Inflammatory macrophage (primary cell): ENCODE measurements around the gene FMC1.
"Not testable (repeated sequence)": the region's sequence is repeated elsewhere in the genome, so short reads cannot be mapped to it uniquely, and the experiment has no call there.

ENCODE experiments used
- DNase-seq, 2 donors: peaks; one replicate each; pipeline ENCODE4 v3.0.0-alpha.2; 2020 to 2022
- total RNA-seq, 18 experiments: gene quantifications; one replicate each; lab custom pipeline; 2026; ENCODE audit warnings: mixed read lengths in 6 of 18, inconsistent platforms in 2 of 18; lab: John Stamatoyannopoulos, UW

Gene FMC1, protein sequence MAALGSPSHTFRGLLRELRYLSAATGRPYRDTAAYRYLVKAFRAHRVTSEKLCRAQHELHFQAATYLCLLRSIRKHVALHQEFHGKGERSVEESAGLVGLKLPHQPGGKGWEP
- 0.06 to 0.69 (median 0.24) reads per million in 18 experiments for total RNA-seq

DNA sequence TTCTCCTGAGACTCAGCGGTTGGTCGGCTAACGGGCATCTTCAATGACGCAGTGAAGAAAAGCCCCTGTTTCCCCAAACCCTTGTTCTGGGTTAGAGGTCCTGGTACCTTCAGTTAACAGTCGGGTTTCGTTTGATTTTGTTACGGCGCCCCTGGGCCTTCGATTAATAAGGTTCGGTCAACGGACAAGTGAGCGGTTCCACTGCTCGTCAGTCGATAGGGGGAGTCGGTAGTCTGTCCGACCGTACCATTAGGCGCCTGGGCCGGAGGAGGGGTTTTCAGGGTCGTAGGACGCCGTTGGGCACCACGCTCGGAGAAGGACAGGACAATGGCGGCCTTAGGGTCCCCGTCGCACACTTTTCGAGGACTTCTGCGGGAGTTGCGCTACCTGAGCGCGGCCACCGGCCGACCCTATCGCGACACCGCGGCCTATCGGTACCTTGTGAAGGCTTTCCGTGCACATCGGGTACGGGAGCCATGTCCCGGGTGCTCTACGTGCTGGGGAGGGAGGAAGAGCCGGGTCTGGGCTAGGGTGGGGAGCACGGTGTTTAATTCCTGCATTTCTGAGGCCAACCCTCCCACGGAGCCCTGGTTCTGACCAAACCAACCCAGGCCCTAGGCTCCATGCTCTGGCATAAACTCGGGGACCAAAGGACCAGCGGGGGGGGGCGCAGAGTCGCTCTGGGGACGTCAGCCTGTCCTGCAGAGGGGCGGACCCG is at the start of gene FMC1:
FMC1 (plus strand) TSS at position 280 of the 718 bp plus-strand sequence; CDS start at position 328, 48 bp downstream.
- peak; percentile 90 to 93 for DNase-seq

DNA sequence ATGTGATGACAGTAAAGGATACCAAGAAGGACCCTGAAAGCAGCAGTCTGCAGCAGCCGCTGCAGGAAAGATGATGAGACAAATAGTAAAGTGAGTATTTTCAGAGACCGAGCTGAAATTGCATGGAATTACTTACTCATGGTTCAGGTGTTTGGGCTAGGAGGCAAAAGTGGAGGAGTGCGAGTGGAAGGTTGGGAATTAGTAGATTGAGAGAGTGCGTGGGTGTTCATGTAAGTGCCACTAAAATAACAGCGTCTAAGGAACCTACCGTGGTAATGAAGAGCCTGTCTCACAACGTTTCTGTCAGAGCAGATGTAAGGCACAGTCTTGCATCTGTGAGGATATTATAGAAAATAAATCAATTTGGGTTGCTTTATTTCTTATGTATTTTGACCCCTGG is 48.3 kb upstream of the FMC1 start:
- no peak for DNase-seq

DNA sequence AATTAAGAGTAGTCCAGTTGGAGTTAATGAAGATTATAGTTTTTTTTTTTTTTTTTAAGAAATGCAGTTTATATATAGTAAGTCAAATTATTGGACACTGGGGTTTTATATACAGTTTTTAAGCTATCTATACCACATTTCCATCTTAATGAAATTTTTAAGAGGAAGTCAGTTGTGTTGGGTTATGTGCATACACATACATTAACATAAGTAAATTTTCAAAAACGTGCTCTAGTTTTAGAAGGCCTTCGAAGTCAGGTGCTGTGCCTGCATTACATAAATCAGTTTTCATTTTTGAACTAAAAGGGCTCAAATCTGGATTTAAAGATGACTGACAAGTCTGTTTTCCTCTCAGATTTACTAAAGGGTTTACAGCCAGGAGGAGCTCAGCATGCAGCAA is 47.6 kb upstream of the FMC1 start:
- no peak for DNase-seq

DNA sequence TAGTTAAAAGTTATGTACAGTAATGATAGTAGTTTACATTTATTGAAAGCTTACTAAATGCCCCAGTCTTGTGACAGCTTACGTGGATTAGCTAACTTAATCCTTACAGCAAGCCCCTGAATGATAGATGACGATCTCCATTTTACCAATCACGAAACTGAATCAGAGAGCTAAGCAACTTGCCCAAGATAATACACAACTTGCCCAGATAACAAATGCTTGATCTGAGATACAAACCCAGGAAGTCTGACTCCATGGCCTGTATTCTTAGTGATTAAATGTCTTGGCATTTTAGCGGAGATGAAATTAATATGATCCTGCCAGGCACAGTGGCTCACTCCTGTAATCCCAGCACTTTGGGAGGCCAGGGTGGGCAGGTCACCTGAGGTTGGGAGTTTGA is 46.9 kb upstream of the FMC1 start:
- no peak for DNase-seq

DNA sequence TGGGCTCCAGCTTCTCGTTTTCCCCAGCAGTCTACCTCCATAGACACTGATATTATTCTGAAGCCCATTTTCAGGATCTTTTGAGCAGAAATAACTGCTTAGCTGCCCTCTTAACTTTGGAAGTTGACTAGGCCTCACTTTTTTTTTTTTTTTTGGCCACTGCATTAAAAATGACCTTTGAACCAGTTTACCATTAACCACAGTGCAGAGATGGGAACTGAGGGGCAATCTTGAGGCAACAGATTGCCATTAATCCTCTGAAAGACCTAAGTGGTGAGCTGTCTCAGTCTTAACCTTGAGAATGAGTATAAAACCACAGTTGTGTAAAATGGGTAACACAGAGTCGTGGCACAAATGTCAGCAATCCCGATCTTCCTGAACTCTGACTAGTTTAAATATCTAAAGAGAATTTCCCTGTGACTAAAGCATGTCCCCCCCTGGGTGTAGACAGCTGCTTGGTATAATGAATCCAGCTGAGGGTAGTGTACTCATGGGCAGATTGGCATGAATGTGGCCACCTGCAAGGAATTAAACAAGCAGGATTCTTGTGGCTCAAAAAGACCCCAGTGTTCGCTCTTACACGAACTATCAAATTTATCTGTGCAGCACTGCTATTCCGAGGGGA is 46.1 kb upstream of the FMC1 start:
- no peak for DNase-seq

DNA sequence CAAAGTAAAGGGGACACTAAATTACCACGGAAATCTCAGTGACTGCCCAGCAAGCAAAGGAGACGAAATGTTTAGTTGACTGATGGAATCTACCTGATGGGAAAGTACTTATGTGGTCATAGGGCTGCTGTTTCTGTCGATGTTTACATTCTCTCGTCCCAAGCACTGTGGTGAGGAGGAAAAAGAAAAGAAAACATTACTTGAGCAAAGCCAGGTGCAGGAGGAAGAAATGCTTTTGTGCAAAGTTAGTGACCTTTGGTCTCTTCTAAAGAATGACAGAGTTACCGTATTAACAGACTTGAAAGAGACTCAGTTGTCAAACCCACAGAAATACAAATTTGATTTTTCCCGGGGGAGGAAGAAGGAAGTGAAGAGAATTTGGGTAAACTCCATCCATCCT is 43.3 kb upstream of the FMC1 start:
- no peak for DNase-seq

DNA sequence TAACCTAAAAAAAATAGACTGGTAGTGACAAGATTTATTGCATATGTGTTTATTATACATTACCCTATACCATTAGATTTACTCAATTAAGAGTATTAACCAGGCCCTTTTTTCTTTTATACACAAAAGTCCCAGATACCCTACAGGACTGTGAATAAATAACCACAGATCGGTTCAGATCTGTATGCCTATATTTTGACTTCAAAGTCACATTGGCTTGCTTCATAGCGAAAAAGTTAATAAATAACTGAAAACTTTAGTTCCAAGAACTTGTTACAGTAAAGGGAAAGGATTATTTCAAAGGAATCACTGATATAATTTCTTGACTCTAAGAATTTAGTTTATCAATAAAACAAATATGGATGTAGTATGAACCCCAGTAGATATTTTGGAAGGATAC is 41.8 kb upstream of the FMC1 start:
- DNase-seq, result no peak

DNA sequence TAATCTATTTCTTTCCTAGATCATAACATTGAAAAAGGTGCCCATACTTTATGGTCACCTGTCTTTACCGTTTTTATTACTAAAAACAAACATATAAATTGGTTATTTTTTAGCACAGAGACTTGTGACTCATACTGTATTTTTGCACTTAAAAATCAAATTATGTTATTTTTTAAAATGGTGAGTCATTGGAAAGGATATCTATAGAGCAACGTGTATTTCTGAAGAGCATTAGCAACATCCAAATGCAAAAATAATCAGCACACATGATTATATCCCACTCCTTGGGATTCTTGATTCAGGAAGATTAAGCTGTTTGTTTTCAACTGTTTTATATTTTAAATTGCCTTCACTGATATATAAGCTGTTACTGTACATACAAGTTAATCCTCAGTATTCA is 40.7 kb upstream of the FMC1 start:
- DNase-seq, result no peak

DNA sequence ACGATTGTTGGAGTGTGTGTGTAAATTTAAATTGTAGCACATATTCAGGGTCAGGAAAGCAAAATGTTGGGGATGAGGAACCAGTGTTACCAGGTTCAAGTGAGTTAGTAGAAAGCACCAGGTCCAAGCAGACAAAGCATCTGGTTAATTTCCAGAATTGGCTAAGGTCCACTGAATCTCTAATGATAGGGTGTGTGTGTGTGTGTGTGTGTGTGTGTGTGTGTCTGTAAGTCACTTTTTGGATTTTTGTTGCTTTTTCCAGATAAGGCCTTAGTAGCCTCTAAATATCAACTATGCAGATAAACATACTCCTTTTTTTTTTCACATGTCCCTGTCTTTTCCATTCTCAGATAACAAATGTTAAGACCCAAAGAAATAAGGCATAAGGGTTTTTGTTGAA is 36.6 kb upstream of the FMC1 start:
- DNase-seq, result no peak

DNA sequence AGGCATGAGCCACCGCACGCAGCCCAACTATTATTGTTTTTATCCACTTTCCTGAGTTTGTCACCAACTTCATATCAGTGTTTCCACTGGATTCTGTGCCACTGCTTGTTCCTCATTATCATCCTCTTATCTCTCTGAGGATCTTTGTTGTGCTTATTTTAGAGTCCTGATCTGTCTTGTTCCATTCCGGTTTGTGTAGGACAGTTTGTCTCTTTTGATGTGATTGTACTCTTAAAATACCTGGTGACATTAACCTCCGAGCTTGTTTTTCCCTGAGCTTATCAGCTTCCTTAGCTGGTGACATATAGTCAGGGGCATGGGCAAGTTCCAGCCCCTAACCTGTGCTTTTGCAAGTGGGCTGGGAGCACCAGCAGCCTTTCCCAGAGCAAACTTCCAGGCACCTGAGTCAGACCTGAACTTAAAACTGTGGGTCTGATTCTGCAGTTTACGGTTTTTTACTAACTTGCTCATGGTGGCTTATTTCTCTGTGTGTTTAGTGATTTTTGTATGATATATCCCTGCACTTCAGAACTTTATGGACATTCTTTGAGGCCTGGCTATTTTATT is 23.1 kb upstream of the FMC1 start:
- DNase-seq, result no peak

DNA sequence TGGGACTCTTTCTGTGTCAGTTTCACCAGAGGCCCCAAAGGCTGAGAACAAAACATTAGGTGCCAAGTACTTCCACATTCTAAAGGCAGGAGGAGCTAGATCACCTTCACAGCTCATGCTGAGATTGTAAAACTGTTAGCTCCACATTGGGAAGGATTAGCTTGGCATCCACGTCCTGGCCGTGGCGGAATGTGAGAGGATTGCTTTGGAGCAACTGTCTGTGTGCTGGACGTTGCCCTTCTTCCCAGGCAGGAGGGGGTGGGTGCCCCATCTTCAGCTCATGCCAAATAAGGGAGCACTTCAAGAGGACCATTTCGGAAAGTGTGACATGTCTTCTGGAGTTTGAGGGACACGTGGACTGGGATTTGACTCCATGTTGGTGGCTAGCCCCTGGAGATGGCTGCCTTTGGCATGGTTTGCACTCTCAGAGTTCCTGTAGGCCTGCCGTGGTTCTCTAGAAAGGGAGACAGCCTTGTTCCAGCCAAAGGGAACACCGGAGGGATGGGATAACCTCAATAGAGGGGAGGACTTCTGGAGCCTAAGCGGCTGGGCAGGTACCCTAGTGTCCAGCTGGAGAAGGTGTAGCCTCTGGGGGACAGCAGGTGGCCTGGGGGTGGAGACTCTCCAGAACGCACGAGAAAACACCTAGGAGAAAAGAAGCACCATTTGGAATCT is 19.9 kb upstream of the FMC1 start:
- peak in 1 of 2 donors; percentile 16 for DNase-seq

DNA sequence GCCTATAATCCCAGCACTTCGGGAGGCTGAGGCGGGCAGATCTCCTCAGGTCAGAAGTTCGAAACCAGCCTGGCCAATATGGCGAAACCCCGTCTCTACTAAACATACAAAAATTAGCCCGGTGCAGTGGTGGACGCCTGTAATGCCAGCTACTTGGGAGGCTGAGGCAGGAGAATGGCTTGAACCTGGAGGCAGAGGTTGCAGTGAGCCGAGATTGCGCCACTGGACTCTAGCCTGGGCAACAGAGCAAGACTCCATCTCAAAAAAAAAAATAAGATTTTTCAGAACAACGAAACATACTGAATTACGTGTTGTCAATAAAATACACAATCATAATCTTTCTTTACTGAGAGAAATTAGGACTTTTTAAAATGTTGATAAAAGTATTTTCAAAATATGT is 16.4 kb upstream of the FMC1 start:
- not testable (repeated sequence) for DNase-seq

DNA sequence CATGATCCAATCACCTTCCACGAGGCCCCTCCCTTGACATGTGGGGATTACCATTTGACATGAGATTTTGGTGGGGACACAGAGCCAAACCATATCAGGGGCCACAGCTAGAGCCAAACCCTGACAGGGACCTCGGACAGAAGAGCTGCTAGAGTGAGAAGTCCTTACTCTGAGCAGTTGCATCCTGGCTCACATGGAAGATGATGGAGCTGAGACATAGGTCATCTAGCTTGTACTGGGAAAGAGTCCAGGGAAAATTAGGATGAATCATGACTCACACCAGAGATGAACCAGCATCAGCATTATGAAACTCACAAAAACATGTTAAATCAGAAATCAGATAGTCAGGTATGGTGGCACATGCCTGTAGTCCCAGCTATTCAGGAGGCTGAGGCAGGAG is 12.8 kb upstream of the FMC1 start:
- DNase-seq, result no peak

DNA sequence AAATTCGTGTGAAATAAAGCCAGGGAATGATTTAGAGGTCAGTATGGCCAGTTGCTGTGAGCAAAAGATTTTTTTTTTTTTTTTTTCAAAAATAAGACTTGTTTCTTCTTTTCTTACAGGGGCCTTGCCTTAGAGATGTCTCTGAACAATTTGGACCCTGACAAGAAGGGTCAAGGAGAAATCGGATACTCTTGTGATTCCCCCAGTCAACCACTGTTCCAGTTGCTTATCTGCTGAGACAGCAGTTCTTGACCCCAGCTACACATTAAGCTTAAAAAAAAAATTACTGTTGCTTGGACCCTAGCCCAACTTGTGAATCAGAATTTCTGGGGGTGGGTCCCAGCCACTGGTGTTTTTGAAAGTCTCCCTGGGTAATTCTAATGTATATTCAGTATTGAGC is 12.0 kb upstream of the FMC1 start:
- DNase-seq, result no peak

DNA sequence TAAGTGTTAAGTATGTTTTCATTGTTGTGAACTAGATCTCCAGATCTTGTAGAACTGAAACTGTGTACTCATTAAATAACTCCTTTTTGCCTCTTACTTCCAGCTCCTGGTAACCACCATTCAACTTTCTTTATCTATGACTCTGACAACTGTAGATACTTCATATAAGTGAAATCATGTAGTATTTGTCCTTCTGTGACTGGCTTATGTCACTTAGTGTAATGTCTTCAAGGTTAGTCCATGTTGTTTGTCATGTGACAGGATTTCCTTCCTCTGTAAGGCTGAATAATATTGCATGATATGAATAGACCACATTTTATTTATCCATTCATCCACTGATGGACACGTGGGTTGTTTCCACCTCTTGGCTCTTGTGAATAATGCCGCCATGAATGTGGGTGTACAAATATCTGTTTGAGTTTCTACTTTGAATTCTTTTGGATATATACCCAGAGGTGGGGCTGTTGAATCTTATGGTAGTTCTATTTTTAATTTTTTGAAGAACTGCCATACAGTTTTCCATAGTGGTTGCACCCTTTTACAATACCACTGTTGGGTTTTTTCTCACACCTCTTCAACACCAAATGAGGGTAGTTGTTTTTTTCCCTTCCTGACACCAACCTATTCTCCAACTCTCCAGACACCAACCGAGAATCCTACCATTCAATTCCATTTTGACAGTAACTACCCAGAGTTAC is 10.7 kb upstream of the FMC1 start:
- peak in 1 of 2 donors; percentile 11 for DNase-seq

DNA sequence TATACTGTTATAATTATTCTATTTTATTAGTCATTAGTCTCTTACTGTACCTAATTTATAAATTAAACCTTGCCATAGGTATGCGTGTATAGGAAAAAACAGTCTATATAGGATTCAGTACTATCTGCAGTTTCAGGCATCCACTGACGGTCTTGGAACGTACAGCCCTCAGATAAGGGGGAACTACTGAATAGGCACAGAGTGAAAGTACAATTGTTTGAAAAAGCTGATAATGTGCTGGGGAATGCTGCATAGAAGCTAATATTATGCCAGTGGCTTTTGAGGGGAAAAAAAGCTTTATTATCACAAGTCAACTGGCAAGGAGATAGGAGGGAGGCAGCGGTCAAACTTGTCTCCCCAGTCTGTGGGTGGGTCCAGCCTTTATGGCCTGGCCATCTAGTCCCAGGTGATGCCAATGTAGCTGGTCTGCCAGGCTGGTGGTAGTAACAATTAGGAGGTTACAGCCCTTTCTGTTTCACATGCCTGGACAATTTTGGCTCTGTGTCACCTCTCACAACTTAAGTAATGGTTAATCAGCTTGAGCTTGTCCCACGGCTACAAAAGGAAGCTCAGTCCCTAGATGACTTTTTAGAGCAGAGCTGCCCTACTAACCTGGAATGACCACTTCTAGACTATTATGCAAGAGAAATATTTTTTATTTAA is 8.3 kb upstream of the FMC1 start:
- DNase-seq, result no peak

DNA sequence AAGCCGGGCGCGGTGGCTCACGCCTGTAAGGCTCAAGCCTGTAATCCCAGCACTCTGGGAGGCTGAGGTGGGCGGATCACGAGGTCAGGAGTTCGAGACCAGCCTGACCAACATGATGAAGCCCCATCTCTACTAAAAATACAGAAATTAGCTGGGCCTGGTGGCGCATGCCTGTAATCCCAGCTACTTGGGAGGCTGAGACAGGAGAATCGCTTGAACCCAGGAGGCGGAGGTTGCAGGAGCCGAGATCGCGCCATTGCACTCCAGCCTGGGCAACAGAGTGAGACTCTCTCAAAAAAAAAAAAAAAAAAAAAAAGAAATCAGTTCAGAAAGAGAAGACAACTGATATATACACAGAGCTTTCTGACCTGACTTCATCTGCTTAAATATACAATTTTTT is 7.7 kb upstream of the FMC1 start:
- not testable (repeated sequence) for DNase-seq

DNA sequence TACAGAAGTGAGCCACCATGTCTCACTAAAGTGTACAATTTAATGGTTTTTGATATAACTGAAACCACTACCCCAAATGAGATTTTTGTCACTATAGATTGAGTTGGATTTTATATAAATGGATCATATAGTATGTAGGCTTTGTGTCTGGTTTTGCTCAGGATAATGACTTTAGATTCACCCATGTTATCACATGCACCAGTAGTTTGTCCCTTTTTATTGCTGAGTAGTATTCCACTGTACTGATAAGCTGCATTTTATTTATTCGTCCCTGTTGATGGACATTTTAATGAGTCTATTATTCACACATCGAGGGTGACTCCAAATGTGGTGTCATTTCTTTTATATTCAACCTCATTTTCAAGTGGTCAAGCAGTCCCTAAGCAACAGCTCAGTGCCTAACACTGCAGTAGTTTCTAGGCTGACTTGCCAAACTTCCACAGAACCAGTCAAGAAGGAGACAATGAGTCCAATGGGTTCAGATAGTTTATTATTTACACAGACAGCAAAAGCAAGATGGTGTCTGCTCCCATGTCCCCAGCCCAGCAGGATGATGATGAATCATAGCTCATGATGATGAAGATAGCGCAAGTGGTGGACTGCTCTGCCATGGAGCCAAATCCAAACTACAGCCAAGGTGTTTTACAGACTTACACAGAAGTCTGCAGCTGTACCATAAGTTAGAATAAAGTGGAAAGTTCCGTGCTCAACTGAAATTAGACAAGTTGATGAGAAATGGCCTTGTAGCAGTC is 6.6 kb upstream of the FMC1 start:
- no peak for DNase-seq

DNA sequence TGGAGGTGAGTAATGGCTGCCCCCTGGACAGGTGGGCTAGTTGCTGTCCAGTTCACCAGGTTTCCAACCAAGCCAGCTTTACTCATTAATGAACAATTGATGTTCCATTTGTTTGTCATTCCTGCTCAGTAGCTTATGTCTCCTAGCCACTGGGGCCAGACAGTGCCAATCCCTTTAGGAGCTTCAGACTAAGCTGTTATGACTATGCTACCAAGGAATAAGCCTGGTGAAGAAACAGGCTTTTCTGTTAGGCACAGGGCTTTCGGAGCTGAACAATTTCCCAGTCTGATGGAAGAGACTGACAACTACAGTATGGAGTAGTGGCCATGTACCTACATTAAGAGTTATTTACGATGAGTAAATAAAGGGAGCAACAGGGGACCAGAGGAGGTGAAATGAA is 2.1 kb upstream of the FMC1 start:
- no peak for DNase-seq

DNA sequence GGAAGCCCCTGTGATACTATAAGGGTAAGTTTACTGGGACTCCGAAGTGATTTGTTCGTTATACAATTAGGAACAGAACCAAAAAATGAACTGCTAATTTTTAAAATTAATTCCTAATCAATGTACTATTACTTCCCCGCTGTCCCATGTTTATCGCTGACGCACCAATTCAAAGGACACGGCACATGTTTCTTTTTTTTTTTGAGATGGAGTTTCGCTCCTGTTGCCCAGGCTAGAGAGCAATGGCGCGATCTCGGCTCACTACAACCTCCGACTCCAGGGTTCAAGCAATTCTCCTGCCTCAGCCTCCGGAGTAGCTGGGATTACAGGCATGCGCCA is 1.5 kb upstream of the FMC1 start:
- DNase-seq, result no peak

DNA sequence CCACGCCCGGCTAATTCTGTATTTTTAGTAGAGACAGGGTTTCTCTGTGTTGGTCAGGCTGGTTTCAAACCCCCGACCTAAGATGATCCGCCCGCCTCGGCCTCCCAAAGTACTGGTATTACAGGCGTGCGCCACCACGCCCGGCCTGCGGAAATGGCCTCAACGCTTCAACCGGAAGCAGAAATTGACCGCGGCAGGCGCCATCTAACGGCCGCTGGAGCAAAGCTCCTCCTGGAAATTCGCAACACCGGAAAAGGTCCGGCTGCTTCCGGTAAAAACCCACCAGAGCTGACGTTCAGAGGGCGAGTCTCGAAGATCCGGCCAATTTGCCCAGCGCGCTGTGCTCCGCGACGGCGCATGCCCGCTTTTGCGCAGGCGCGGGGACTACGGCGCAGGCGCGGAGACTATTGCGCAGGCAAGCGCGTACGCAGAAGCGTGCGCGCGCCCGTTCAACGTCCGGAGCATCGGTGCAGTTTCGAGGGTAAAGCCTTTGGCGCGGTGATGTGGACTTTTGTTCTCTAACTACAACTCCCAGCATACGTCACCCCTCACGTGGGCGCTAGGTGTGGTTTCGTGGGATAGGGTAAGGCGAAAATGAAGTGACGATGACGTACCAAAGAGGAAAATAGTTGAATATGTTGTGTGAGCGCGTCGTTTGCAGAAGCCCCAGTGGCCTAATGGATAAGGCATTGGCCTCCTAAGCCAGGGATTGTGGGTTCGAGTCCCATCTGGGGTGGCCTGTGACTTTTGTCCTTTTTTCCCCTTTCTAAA is 915 bp upstream of the FMC1 start:
- peak; percentile 99 to 100 for DNase-seq
